SJSA1 (cell line): Measurements from ENCODE around the gene SMTN. TPM values are rescaled to one million over a fixed set of nuclear protein-coding genes. Genes with fewer than 3 reads are reported as not detected.
A peak's percentile ranks its signal among the peaks of the same experiment; 100 is the strongest.

Source experiments
- DNase-seq, 2 experiments: peaks; one replicate each; pipeline ENCODE4 v3.0.0-alpha.2; 2015 to 2020; ENCODE audit warnings: low spot score in 2 of 2, low read depth in 1 of 2
- H3K27ac ChIP-seq: fragments of 250-450 bp; sonication (Bioruptor Pico); 2 replicates; pipeline ENCODE4 v1.5.1; 2020; ENCODE audit warnings: mild to moderate bottlenecking, moderate library complexity
- H3K27me3 ChIP-seq: fragments of 250-450 bp; sonication (Bioruptor Pico); replicated peaks from 2 replicates; pipeline ENCODE4 v1.5.1; 2020; ENCODE audit warnings: mild to moderate bottlenecking, moderate library complexity
- H3K36me3 ChIP-seq: fragments of 250-450 bp; sonication (Bioruptor Pico); 2 replicates; pipeline ENCODE4 v1.5.1; 2020; ENCODE audit warnings: mild to moderate bottlenecking
- H3K4me1 ChIP-seq: fragments of 250-450 bp; sonication (Bioruptor Pico); replicated peaks from 2 replicates; pipeline ENCODE4 v1.6.1; 2021; ENCODE audit warnings: mild to moderate bottlenecking
- H3K4me3 ChIP-seq: fragments of 250-450 bp; sonication (Bioruptor Pico); 2 replicates; pipeline ENCODE4 v1.5.1; 2020; ENCODE audit warnings: mild to moderate bottlenecking
- H3K9me3 ChIP-seq: fragments of 250-450 bp; sonication (Bioruptor Pico); replicated peaks from 2 replicates; pipeline ENCODE4 v1.5.1; 2020; ENCODE audit warnings: mild to moderate bottlenecking
- total RNA-seq: library from RNA; depleted of rRNA; stranded (reverse); fragments of >200 nt; shearing (Covaris generic); gene quantifications from 2 replicates; pipeline ENCODE4 v1.2.3, GENCODE V29; 2014; rRNA removed

The SMTN gene
- total RNA-seq: 121 and 155 TPM in 2 replicates

GRCh38 chr22:31080848-31081649 is at the start of gene SMTN:
Gene SMTN, plus strand, starts transcription at chr22:31081318. Its CDS starts 1,941 bp downstream, at chr22:31083259.
- Histone ChIP-seq H3K27ac (peak within 1 kb of the TSS; percentile 66), H3K27me3 (no peaks in the 10 kb centered on the region)

GRCh38 chr22:31036671-31037550 is 44.2 kb upstream of the SMTN start:
- Histone ChIP-seq H3K27ac (no peak overlapping the region), H3K4me1 (peaks cover 8% of the 10 kb centered on the region), H3K9me3 (no peaks in the 10 kb centered on the region)

More at GRCh38 chr22:31080848-31081649, at the start of gene SMTN:
- peaks cover 42% of the 10 kb centered on the region for H3K36me3 ChIP-seq
- peaks cover 34% of the 10 kb centered on the region for H3K4me1 ChIP-seq
- H3K4me3 ChIP-seq: peak within 1 kb of the TSS; percentile 75
- peak; percentile 92 for DNase-seq
- no peaks in the 10 kb centered on the region for H3K9me3 ChIP-seq

DNA sequence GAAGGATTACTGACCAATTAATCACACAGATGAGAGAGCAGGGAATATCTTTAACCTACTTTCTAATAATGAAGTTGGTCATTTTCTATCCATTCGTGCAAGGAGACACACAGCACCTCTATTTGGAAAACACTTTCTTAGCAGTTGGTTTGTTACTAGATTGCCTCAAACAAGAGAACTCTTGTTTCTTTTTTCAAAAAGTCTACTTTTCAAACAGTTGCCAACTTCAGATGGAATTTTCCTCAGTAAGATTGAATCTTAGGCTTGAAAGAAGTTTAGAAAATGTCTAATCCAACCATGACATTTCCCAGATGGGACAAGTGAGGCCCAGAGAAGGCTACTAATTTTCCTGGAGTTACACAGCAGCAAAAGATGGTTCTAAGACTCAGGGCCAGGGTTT is 42.4 kb upstream of the SMTN start:
- no peak overlapping the region for H3K4me3 ChIP-seq

More at GRCh38 chr22:31036671-31037550, 44.2 kb upstream of the SMTN start:
- no peaks in the 10 kb centered on the region for H3K27me3 ChIP-seq
- peak overlapping the region; percentile 12 for H3K4me3 ChIP-seq
- no peaks in the 10 kb centered on the region for H3K36me3 ChIP-seq
- DNase-seq: peak; percentile 42 to 62

DNA sequence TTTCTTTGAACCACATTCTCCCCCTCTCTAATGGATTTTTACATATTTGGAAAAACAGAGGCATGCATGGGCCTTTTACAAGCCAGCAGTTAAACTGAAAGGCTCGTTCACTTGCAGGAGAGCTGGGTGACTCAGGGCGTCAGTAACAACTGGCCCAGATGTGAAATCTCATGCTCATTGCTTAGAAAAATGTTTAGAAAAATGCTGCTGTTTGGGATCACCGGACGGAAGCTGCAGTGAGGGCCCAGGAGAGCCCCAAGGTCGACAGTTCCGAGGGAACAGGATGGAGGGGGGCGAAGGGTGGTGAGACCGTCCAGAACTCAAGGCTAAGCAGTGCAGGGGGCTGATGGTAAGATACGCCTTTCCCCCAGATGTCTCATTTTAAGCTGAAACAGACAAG is 41.7 kb upstream of the SMTN start:
- peaks cover 8% of the 10 kb centered on the region for H3K4me1 ChIP-seq
- no peaks in the 10 kb centered on the region for H3K36me3 ChIP-seq
- no peaks in the 10 kb centered on the region for H3K27me3 ChIP-seq
- no peak for DNase-seq
- H3K27ac ChIP-seq: no peak overlapping the region
- H3K9me3 ChIP-seq: no peaks in the 10 kb centered on the region
- H3K4me3 ChIP-seq: no peak overlapping the region

More for the DNA sequence above, 42.4 kb upstream of the SMTN start:
- no peaks in the 10 kb centered on the region for H3K36me3 ChIP-seq
- H3K27ac ChIP-seq: no peak overlapping the region
- H3K9me3 ChIP-seq: no peaks in the 10 kb centered on the region
- DNase-seq: no peak
- no peaks in the 10 kb centered on the region for H3K27me3 ChIP-seq
- H3K4me1 ChIP-seq: peaks cover 8% of the 10 kb centered on the region

GRCh38 chr22:31040542-31041398 is 40.3 kb upstream of the SMTN start:
- Histone ChIP-seq H3K4me1 (peaks cover 10% of the 10 kb centered on the region), H3K9me3 (no peaks in the 10 kb centered on the region), H3K36me3 (no peaks in the 10 kb centered on the region), H3K27me3 (no peaks in the 10 kb centered on the region), H3K27ac (no peak overlapping the region), H3K4me3 (no peak overlapping the region)
- DNase-seq: no peak

DNA sequence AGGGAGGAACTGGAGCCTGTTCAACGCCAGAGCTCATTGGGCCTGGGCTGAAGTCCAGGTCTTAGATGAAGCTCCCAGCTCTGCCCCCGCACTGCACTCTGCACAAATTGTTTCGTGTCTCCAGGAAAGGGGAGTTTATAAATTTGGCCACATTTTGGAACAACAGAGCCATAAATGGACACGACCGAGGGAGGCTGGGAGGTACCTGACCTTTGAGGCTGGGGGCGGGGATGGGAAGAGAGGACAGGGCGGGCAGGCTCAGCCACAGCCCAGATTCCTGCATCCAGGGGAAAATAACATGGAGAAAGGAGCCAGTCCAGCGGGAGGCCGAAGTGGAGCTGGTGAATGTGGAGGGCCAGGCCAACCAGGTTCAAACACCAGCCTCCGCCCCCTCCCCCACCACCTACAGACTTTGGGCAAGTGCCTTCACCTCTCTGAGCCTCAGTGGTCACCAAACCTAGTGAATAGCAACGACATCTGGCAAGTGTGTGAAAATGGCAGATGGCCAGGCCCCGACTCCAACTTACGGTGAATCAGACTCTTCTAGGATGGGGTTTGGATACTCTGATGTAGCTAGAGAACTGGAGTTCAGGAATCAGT is 36.8 kb upstream of the SMTN start:
- H3K9me3 ChIP-seq: no peaks in the 10 kb centered on the region
- no peak overlapping the region for H3K27ac ChIP-seq
- no peak overlapping the region for H3K4me3 ChIP-seq
- peaks cover 17% of the 10 kb centered on the region for H3K4me1 ChIP-seq
- no peaks in the 10 kb centered on the region for H3K27me3 ChIP-seq
- no peaks in the 10 kb centered on the region for H3K36me3 ChIP-seq
- DNase-seq: no peak

DNA sequence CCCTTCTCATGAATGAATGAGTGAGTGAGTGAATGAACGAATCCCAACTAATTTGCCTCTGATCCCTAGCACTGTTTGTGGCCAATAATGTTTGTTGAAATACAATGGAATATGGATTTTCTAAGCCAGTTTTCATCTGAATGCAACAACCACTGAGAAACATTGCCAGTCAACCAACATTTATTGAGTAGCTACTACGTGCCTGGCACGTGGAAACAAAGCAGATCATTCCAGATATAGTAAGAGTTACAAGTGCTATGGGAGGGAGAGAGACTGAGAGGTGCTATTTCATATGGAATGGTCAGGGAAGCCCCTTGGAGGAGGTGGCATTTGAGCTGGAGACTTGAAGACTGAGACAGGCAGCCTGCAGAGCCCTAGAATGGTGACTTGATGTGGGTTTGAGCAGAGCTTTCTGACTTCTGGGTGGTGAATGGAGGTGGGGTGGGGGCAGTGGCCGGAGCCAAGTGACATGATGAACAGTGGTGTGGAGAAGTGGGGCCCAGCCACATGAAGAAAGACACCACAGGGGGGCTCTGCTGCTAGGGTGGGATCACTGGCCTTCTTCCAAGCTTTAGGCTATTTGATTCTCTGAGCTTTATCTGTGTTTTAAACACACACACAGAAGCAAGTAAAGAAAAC is 35.1 kb upstream of the SMTN start:
- Histone ChIP-seq H3K27me3 (no peaks in the 10 kb centered on the region), H3K4me3 (no peak overlapping the region)
- no peak for DNase-seq

GRCh38 chr22:31046539-31047226 is 34.4 kb upstream of the SMTN start:
- Histone ChIP-seq H3K4me3 (no peak overlapping the region), H3K4me1 (peaks cover 35% of the 10 kb centered on the region)

More for the DNA sequence above, 35.1 kb upstream of the SMTN start:
- H3K27ac ChIP-seq: peak overlapping the region; percentile 25; the same call in 1 of the 2 replicates
- H3K9me3 ChIP-seq: no peaks in the 10 kb centered on the region
- H3K36me3 ChIP-seq: no peaks in the 10 kb centered on the region
- H3K4me1 ChIP-seq: peaks cover 34% of the 10 kb centered on the region

GRCh38 chr22:31048570-31048969 is 32.5 kb upstream of the SMTN start:
- Histone ChIP-seq H3K4me1 (peaks cover 38% of the 10 kb centered on the region), H3K4me3 (no peak overlapping the region), H3K27ac (no peak overlapping the region), H3K27me3 (no peaks in the 10 kb centered on the region), H3K9me3 (no peaks in the 10 kb centered on the region), H3K36me3 (no peaks in the 10 kb centered on the region)
- no peak for DNase-seq

More at GRCh38 chr22:31046539-31047226, 34.4 kb upstream of the SMTN start:
- H3K27me3 ChIP-seq: no peaks in the 10 kb centered on the region
- no peaks in the 10 kb centered on the region for H3K9me3 ChIP-seq
- no peaks in the 10 kb centered on the region for H3K36me3 ChIP-seq
- peak; percentile 48 to 55 for DNase-seq
- peak overlapping the region; percentile 25; the same call in 1 of the 2 replicates for H3K27ac ChIP-seq

DNA sequence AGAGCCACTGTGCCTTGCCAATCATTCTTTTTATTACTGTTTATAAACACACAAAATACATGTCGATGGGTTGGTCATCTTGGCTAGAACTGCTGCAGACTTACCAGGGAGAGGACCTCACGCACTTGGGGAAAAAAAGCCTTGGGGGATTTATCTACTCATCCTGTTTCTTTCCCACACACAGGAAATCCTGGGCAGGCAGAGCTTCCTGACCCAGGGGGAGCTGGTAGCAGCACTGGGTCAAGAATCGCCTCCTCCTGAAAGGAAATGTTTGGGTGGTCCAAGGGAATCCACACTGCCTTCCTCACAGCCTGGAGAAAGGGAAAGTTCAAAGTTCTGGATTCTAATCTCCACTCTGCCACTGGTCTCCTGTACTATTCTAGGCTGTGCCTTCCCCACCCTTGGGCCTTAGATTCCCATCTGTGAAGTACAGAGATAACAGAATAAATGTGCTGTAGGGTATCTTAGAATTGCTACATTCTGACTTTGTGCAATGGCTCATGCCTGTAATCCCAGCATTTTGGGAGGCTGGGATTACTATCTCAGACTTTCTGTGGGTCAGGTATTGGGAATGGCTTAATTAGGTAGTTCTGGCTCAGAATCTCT is 31.2 kb upstream of the SMTN start:
- DNase-seq: peak; percentile 49 to 54
- Histone ChIP-seq H3K36me3 (no peaks in the 10 kb centered on the region), H3K4me3 (no peak overlapping the region), H3K9me3 (no peaks in the 10 kb centered on the region), H3K4me1 (peaks cover 39% of the 10 kb centered on the region), H3K27me3 (no peaks in the 10 kb centered on the region), H3K27ac (no peak overlapping the region; the same call in 1 of the 2 replicates)

DNA sequence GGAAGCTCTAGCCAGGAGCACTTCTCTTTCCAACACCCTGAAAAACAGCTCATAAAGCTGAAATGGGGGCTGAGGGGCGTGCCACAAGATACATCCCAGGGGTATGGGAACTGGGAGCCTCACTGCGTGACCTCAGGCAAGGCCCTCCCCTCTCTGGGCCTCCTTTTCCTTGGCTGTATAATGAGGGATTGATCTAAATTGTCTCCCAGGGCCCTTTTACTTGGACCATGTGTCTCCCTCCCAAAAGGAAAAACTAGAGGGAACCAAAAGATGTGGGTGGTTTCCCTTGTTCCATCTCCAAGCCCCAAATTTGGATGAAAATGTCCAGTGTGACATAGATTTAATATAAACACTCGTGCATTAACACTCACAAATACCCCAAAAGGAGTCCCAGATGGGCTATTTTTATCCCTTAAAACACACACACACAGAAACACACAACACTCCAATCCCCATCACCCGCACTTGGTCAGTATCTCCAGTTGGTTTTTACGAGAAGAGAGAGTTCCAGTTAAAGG is 25.9 kb upstream of the SMTN start:
- H3K4me1 ChIP-seq: peaks cover 38% of the 10 kb centered on the region
- H3K4me3 ChIP-seq: no peak overlapping the region
- no peaks in the 10 kb centered on the region for H3K9me3 ChIP-seq
- H3K36me3 ChIP-seq: no peaks in the 10 kb centered on the region
- H3K27ac ChIP-seq: peak overlapping the region; percentile 75
- H3K27me3 ChIP-seq: no peaks in the 10 kb centered on the region
- no peak for DNase-seq
